ENCODE measurements around the gene SEPTIN7.
A peak's percentile ranks its signal among the peaks of the same experiment; 100 is the strongest.

The SEPTIN7 gene

DNA sequence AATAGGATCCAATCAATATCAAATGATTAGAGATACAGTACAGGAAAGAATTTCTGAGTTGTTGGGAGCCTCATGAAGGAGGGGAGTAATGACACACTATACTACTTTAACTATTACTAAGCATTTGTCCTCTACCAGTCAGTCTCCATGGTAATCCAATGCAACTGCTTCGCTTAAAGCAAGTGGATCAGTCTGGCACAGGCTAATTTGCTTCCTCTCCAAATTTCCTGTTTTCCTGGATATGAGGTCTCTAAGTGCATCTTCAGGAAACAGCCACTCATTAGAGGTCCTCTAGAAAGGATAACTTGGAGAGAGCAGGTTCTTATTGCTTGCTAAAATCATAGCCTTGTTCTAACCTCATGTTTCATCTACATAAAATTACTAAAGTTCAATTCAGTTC lies 8.4 kb upstream of the SEPTIN7 start:
- no peak for DNase-seq

DNA sequence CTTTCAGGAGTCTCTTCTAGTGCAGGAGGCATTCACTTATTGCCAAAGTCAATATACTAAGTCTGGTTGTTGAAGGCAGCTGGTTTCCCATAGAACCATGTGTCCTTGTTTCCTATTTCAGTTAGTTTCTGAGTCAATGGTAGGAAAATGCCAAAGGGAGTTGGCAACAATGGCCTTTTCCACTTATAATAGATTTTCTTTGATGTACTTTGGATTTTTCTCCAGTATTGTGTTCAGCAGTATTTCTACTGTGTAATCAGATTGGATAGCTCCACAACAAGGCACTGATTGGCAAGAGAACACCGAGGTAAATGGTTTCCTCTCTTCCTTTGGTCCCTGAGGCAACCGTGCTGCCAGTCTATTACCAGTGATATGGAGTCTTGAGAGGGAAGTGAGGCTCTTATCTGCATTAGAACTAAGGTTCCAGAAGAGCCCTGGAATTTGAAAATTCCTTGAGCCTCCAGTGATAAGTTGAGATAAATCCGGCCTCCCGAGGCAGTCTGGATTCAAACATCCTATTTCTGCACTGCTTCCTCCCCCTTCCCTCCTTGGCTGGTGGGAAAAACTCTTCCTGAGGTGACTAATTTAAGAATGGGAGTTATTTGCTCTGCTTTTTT lies 7.9 kb upstream of the SEPTIN7 start:
- DNase-seq: no peak

DNA sequence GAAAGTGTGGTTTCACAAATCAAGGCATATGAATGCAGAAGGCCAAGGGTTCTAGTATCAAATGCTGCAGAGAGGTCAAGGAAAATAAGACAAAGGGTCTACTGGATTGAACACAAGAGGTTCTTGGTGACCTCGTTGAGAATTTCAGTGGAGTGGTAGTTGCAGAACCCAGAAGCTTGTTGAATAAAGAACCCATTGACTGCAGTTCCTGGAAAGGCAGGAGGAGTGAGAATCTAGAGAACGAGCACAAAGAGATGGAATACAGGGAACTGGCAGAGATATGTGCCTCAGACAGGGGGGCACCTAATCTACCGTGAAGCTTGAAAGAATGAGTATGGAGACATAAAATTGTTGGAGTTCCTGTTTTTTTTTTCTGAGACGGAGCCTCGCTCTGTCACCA lies 3.5 kb upstream of the SEPTIN7 start:
- DNase-seq: no peak

DNA sequence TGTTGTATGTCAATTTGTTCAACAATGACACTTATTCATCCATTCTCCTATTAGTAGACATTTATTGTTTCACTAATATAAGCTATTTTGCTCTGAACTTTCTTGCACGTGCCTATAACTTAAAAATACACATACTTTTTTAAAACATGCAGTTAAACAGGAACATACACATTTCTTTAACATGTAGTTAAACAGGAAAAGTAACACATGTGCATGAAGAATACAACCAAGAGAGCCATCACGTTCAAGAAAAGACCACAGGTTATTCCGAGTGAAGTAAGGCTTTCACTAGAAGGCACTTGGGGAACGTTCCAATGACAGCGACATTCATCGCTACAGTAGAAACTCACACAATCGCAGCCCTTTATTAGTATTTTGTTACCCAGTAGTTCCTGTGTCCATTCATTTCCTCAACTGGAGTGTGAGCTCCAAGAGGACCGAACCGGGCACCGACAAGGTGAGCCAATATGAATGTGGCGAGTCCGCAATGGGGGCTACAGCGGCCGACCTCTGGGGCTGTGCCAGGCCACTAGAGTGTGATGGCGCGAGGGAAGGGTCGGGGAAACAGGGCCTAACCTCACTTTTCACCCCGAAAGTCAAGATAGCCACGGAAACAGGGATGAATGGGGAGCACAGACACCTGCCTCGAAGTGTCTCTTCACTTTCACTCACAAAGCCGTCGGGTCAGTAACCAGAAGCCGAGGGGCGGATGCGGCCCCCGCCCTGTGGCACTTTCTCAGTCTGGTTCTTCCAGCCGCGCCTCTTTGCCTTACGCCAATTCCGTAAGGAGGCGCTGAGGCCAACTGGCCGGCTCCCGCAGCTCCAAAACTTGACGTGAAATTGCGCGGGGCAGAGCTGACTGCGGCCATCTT lies 775 bp upstream of the SEPTIN7 start:
- peak; percentile 72 for DNase-seq

GRCh38 chr7:35801392-35802101 lies 690 bp downstream of the SEPTIN7 start:
- peak; percentile 72 for DNase-seq

DNA sequence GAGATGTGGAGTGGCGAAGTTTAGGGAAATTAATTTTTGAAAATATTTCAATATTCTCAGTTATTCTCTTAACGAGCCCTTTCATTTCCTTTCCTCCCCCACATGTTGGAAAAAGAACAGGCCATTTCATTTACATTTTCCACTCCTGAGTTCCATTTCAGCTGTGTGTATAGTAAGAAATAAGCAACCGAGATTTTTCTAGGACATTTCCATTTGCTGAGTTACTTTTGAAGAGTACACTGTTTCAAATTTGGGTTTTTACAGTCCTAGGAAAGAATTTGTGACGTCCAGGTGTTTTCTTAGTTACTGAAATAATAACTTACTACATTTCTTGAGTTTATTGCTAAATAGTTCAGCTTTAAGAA lies 1.2 kb downstream of the SEPTIN7 start:
- DNase-seq: no peak

DNA sequence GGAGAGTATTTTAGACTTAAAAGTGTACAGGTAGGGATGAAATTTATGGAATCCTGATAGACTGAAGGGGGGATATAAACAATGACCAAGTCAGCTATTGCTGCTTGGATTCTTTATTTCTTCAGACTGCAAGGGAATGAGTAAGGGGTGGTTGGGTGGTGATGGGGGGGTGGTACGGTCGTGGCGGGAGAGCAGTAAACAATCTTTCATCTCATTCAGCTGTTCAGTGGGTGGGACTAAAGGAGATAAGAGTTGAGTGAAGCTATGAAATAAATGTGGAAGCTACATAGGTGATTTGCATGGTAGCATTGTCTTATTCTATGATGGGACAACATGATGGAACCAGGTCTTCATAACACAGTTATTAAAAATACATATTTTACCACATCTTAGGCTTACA lies 1.8 kb downstream of the SEPTIN7 start:
- no peak for DNase-seq

DNA sequence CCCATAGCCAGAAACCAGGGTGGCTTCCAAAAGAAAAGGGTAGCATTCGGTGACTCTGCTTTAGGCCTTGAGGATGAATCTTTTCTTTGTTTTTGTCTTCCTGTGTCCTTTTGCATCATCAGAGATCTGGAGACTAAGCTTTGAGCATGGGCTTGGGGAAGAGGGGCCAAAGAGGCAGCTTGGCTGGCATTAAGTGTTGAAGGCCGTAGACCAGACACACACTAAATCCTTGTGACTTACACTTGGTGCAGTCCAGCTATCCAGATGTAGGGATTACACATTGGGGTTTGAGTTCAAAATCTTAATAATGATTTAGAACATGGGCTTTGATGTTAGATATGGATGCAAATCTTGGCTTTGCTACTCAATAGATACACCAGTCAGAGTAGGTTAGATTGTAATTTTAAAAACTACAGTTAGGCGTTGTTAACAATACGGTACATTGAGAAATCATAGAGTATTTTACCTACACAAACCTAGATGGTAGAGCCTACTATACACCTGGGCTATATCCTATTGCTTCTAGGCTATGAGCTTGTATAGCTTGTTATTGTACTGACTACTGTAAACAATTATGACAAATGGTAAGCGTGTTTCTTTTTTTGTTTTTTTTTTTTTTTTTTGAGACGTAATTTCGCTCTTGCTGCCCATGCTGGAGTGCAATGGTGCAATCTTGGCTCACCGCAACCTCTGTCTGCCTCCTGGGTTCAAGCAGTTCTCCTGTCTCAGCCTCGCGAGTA lies 3.5 kb downstream of the SEPTIN7 start:
- no peak for DNase-seq

DNA sequence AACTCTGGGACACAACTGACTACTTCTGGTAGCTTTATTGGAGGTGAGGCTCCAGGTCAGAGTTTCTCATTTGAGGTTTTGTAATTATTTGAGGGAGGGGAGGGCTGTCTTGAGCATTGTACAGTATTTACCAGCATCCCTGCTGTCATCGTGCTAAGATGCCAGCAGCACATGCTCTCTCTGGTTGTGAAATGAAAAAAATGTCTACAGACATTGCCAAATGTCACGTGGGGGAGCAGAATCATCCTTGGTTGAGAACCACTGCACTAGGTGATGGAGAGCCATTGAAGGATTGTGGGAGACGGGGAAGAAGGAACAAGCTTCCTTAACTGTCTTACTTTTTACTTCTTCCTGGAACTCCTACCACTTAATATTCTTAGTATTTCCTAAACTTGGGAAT lies 5.0 kb downstream of the SEPTIN7 start:
- DNase-seq: no peak

- DNase-seq: no peak
Measured at GRCh38 chr7:35816514-35816913, 15.7 kb downstream of the SEPTIN7 start.

DNA sequence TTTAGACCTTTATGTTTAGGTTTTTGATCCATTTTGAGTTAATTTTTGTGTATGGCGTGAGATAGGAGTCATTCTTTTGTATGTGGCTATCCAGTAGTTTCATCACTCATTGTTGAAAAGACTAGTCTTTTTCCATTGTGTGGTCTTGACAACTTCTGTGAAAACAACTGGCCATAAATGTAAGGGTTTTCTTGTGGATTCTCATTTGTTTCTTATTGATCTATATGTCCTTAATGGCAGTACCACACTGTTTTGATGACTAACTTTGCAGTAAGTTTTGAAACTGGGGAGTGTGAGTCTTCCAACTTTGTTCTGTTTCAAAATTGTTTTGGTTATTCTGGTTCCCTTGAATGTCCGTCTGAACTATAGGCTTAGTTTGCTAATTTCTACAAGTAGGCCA lies 16.3 kb downstream of the SEPTIN7 start:
- DNase-seq: no peak

GRCh38 chr7:35817930-35818329 lies 17.1 kb downstream of the SEPTIN7 start:
- DNase-seq: no peak

DNA sequence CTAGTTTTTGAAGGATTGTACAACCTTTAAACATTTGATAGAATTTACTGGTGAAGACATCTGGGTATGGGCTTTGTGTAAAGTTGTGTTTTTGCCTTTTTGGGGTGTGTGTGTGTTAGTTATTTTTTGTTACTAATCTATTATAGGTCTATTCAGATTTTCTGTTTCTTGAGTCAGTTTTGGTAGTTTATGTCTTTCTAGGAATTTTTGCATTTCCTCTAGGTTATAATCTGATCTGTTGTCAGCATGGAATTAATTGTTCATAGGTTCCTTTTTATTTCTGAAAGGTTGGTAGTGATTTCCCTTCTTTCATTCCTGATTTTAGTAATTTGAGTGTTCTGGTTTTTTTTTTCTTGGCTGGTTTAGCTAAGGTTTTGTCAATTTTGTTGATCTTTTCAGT lies 17.7 kb downstream of the SEPTIN7 start:
- no peak for DNase-seq

GRCh38 chr7:35819310-35819709 lies 18.5 kb downstream of the SEPTIN7 start:
- DNase-seq: no peak

DNA sequence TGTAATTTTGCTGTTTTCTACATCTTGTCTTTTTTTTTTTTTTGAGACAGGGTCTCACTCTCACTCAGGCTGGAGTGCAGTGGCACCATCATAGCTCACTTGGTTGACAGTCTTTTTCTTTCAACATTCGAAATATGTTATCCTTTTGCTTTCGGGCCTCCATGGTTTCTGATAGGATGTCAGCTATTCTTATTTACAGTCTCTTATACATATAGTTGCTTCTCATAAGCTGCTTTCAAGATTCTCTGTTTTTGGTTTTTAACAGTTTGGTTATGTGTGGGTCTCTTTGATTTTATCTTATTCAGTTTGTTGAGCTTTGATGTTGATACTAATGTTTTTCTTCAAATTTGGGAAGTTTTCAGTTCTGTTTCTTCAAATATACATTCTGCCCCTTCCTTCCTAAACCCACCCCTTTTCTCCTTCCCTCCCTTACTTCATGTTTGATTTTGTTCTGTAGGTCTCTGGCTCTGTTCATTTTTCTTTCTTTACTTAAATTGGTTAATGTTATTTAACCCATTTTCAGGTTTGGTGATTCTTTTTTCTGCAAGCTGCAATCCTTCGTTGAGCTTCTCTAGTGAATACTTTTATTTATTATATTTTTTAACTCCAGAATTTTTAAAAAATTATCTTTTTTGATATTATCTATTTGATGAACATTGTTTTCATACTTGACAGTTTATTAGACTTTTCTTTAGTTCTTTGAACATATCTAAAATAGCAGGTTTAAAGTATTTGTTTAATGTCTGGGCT lies 19.3 kb downstream of the SEPTIN7 start:
- no peak for DNase-seq

DNA sequence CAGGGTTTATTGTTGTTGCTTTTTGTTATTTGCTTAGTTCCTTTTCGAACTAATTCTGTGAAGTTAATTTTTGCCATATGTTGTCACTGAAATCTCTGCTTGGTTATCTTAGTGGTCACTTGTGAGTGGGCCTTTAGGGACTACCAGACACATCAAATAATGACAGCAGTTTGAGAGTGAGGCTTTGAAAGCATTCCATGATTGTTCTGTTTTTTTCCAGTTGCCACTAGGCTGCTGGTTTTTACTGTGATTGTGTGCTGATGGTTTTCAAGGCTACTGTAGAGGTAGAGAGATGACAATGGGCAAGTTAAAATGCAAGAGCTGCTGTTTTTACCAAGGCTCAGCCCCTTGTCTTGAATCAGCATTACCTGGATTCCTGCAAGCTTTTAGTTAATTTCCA lies 20.0 kb downstream of the SEPTIN7 start:
- no peak for DNase-seq

- no peak for DNase-seq
Measured at GRCh38 chr7:35823440-35823839, 22.6 kb downstream of the SEPTIN7 start.

DNA sequence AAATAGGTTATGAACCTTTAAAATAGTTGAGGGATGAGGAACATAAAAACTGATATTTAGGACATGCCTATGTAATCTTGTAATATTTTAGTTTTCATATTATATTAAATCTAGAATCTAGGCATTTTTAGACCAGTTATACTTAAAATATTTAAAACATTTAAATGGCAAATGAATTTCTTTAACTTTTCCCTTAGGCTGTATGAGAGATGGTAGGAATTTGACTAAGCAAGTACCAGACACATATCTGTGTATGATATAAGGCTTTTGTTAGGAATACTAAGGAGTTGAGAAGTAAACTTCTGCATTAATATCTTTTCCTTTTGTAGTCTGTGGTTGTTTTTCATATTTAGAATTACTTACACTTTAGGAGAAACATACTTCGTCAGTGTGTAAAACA lies 25.1 kb downstream of the SEPTIN7 start:
- DNase-seq: no peak

- no peak for DNase-seq
Measured at GRCh38 chr7:35826751-35827150, 25.9 kb downstream of the SEPTIN7 start.

GRCh38 chr7:35828817-35829216 lies 28.0 kb downstream of the SEPTIN7 start:
- no peak for DNase-seq

- DNase-seq: no peak
Measured at GRCh38 chr7:35831208-35831607, 30.4 kb downstream of the SEPTIN7 start.

All from effector CD4-positive, alpha-beta T cell (primary cell).